ENCODE data around the gene TNS3. TPM values are rescaled to one million over a fixed set of nuclear protein-coding genes. Genes with fewer than 3 reads are reported as not detected.

Gene TNS3
- total RNA-seq, 1 donor from 2014 or later: 30.4 TPM

- DNase-seq (ENCODE audit: low read depth, low spot score): no peak
These were observed 1.1 kb upstream of the TNS3 start for GRCh38 chr7:47582764-47583738.

- no peak for DNase-seq (ENCODE audit: low read depth, low spot score)
These were observed 490 bp downstream of the TNS3 start for GRCh38 chr7:47581438-47581803.

- no peak for DNase-seq (ENCODE audit: low read depth, low spot score)
These were observed 1.0 kb downstream of the TNS3 start for GRCh38 chr7:47580811-47581331.

GRCh38 chr7:47580175-47580706 is 1.7 kb downstream of the TNS3 start:
- DNase-seq (ENCODE audit: low read depth, low spot score): no peak

GRCh38 chr7:47579458-47579857 is 2.5 kb downstream of the TNS3 start:
- DNase-seq (ENCODE audit: low read depth, low spot score): no peak

- no peak for DNase-seq (ENCODE audit: low read depth, low spot score)
These were observed 3.2 kb downstream of the TNS3 start for GRCh38 chr7:47578579-47579270.

GRCh38 chr7:47577321-47577919 is 4.5 kb downstream of the TNS3 start:
- no peak for DNase-seq (ENCODE audit: low read depth, low spot score)

- DNase-seq (ENCODE audit: low read depth, low spot score): no peak
These were observed 5.0 kb downstream of the TNS3 start for GRCh38 chr7:47576866-47577306.

GRCh38 chr7:47576031-47576865 is 5.7 kb downstream of the TNS3 start:
- no peak for DNase-seq (ENCODE audit: low read depth, low spot score)

GRCh38 chr7:47574482-47575329 is 7.2 kb downstream of the TNS3 start:
- DNase-seq (ENCODE audit: low read depth, low spot score): no peak

- DNase-seq (ENCODE audit: low read depth, low spot score): no peak
These were observed 8.0 kb downstream of the TNS3 start for GRCh38 chr7:47573758-47574481.

GRCh38 chr7:47572939-47573757 is 8.8 kb downstream of the TNS3 start:
- no peak for DNase-seq (ENCODE audit: low read depth, low spot score)

GRCh38 chr7:47572094-47572445 is 9.8 kb downstream of the TNS3 start:
- DNase-seq (ENCODE audit: low read depth, low spot score): no peak

GRCh38 chr7:47571331-47572093 is 10.4 kb downstream of the TNS3 start:
- peak; percentile 36 for DNase-seq (ENCODE audit: low read depth, low spot score)

GRCh38 chr7:47570649-47571050 is 11.3 kb downstream of the TNS3 start:
- no peak for DNase-seq (ENCODE audit: low read depth, low spot score)

- DNase-seq (ENCODE audit: low read depth, low spot score): no peak
These were observed 13.4 kb downstream of the TNS3 start for GRCh38 chr7:47568547-47568946.

GRCh38 chr7:47568056-47568455 is 13.9 kb downstream of the TNS3 start:
- DNase-seq (ENCODE audit: low read depth, low spot score): no peak

Measured in pulmonary artery endothelial cell (primary cell).